Activated effector memory CD4-positive, alpha-beta T cell treated with Interleukin-2 at 50 U/mL for 16 hours (primary cell): ENCODE measurements around the gene ACOT2.
A peak's percentile ranks its signal among the peaks of the same experiment; 100 is the strongest.
"Not testable (repeated sequence)": the region's sequence is repeated elsewhere in the genome, so short reads cannot be mapped to it uniquely, and the experiment has no call there.

ENCODE experiments used
- DNase-seq: peaks from one replicate; pipeline ENCODE4 v3.0.0-alpha.2; 2020

Gene ACOT2

DNA sequence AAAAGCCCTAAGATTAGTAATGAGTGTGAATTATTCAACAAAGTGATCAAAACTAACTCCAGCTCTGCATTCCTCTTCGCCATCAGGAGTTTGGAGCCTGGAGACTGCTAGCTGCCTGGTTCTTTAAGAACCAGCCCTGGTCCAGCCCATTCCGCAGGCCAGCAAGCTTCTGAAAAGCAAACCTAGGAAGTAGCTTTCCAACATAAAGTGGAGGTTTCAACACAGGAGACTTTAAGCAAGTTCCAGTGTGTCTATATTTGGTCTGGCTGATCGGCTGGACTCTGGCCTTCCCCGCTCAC is 178 bp upstream of the ACOT2 start:
- DNase-seq: not testable (repeated sequence)

DNA sequence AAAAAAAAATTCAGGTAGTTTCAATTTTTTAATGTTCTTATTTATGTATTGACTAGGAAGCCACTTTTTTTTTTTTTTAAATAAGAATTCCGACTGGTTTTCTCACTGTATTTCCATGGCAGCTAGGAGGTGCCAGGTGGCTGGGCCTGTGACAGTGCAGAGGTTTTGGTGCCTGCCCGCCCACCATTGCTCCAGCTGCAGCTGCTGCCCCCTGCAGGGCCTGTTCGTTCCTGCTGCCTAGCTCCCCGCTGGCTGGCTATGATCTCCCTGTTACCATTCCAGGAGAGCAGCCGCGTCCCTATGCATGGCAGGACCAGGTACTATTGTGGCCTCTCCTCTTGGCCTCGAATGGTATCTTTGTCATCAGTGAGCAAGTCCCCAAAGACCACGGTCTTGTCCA is 1.9 kb downstream of the ACOT2 start:
- peak; percentile 58 for DNase-seq

DNA sequence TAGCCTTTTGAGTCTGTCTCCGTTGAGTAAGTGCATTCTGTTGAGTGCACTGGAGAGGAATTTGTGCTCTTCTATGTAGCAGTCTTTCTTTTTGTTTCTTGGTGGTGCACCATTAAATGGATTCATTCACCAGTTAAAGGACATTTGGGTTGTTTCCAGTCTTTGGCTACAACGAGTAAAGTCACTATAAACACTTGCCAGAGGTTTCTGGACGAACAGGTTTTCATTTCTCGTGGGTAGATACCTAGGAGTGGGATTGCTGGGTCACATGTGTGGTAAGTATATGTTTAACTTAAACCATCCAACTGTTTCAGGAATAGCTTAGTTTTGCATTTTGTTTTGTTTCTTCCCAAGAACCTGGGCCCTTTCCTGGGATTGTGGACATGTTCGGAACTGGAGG is 4.0 kb downstream of the ACOT2 start:
- not testable (repeated sequence) for DNase-seq

DNA sequence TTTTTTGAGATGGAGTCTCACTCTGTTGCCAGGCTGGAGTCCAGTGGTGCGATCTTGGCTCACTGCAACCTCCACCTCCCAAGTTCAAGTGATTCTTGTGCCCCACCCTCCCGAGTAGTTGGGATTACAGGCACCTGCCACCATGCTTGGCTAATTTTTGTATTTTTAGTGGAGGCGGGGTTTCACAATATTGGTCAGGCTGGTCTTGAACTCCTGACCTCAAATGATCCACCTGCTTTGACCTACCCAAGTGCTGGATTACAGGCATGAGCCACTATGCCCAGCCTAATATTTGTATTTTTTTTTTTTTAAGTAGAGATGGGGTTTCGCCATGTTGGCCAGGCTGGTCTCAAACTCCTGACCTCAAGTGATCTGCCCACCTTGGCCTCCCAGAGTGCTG is 4.7 kb downstream of the ACOT2 start:
- not testable (repeated sequence) for DNase-seq

DNA sequence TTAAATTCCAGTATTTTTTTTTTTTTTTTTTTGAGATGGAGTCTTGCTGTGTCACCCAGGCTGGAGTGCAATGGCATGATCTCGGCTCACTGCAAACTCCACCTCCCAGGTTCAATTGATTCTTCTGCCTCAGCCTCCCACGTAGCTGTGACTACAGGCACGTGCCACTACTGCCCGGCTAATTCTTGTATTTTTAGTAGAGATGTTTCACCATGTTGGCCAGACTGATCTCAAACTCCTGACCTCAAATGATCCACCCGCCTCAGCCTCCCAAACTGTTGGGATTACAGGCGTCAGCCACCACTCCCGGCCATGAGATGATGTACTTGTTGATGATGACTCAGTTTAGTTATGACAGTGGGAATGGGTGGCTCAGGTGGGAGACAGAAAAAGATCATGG is 5.2 kb downstream of the ACOT2 start:
- not testable (repeated sequence) for DNase-seq

DNA sequence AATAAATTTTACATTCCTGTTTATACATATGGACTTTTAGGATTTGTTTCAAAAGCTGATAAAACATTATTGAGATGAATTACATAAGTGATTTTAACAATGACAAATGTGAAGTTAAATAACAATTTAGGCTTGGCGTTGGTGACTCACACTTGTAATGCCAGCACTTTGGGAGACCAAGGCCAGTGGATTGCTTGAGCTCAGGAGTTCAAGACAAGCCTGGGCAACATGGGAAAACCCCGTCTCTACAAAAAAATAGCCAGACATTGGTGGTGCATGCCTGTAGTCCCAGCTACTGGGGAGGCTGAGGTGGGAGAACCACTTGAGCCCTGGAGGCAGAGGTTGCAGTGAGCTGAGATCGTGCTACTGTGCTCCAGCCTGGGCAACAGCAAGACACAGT is 7.4 kb downstream of the ACOT2 start:
- DNase-seq: no peak

DNA sequence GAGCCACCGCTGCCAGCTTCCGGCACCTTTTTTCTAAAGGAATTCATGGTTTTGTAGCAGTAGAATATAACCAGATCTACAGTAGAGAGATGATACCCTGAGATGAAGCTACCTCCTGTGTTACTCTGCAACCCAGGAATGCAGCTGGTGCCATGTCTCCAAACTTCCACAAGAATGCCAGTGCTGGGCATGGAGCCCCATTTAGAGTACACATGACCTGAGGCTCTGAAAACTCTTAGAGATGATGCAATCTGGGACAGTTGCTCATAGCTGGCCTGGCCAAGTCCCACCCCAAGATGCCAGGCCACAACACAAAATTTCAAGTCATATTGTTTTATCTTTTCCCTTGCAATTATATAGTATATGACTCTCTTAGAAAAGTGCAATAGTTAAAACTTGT is 8.2 kb downstream of the ACOT2 start:
- not testable (repeated sequence) for DNase-seq

DNA sequence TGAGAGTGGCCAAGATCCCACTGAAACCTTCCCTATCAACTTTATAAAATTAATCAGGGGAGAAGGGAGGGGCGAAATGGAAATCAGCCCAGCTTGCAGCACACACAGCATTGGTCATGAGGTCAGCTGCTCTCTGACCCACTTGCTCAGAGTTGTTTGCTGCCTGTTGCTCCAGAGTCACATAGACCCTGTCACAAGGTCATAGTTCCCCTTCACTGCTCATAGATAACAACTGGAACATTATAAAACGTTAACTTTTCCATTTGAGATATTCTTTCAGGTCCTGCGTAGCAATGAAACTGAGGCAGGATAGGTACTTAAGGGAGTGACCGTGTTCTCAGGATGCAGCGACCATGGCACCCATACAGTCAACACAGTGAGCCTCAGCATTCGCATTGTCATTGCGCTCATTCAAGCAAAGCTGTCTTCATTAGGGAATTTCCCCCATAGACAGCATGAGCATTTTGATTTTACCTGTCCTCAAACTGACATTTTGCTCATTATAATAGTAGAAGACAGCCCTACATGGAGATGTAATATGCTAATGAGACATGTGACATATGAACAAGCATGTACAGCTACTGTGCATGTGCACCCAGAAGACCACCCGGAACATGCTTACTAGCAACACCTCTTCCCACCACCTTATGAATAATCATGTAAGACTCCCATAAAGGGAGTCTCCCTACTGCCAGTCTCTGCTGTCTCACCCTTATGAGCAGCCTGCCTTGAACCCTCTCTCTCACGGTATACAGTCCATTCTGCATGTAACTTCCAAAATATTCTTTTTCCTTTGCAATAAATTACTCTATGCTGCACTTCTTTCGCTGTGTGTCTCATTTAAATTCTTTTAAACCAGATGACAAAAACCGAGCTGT is 13.3 kb downstream of the ACOT2 start:
- DNase-seq: not testable (repeated sequence)

DNA sequence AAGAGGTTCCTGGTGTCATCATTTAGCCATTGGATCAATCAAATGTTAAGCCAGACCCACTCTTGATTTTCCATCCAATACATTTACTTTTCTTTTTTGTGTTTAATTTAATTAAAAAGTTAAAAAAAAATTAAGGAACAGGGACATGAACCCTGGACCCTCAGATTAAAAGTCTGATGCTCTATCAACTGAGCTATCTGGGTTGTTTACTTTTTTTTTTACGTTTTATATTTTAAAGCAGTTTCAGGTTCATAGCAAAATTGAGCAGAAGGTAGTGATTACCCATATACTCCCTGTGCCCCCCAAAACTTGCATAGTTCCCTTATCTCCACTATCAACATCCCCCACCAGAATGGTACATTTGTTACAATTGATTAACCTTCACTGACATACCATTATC is 19.7 kb downstream of the ACOT2 start:
- DNase-seq: no peak

DNA sequence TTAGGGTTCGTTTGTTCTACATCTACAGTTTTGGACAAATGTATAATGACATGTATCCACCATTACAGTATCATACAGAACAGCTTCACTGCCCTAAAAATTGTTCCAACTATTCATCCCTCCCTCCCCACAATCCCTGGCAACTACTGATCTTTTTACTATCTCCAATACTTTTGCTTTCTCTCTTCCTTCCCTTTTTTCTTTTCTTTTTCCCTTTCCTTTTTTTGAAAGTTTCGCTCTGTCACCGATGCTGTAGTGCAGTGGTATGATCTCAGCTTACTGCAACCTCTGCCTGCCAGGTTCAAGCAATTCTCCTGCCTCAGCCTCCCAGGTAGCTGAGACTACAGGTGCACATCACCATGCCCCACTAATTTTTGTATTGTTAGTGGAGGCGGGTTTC is 20.1 kb downstream of the ACOT2 start:
- no peak for DNase-seq

DNA sequence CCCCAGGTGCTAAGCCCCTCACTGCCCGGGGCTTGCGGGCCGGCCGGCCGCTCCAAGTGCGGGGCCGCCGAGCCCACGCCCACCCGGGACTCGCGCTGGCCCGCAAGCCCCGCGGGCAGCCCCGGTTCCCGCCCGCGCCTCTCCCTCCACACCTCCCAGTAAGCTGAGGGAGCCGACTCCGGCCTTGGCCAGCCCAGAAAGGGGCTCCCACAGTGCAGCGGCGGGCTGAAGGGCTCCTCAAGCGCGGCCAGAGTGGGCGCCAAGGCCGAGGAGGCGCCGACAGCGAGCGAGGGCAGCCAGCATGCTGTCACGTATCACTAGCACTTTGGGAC is 21.6 kb downstream of the ACOT2 start:
- DNase-seq: not testable (repeated sequence)

DNA sequence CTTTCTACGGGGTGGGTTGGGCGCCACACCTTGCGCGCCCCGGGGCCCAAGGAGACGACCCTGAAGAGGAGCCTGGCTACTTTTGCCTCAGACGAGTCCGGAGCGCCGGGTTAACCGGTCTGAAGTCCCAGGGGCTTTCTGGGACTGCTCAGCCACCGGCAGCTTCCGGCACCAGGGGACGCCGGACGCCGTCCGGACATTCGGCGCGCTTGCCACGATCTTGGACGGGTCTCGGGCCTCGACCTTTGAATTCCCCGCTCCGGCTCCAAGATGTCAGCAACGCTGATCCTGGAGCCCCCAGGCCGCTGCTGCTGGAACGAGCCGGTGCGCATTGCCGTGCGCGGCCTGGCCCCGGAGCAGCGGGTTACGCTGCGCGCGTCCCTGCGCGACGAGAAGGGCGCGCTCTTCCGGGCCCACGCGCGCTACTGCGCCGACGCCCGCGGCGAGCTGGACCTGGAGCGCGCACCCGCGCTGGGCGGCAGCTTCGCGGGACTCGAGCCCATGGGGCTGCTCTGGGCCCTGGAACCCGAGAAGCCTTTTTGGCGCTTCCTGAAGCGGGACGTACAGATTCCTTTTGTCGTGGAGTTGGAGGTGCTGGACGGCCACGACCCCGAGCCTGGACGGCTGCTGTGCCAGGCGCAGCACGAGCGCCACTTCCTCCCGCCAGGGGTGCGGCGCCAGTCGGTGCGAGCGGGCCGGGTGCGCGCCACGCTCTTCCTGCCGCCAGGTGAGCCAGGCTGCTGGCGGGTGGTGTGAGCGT is 22.9 kb downstream of the ACOT2 start, which contains the start of gene ACOT4:
ACOT4 (plus strand) TSS at position 184 of the 760 bp plus-strand sequence; CDS start at position 271, 87 bp downstream.
- peak; percentile 56 for DNase-seq

DNA sequence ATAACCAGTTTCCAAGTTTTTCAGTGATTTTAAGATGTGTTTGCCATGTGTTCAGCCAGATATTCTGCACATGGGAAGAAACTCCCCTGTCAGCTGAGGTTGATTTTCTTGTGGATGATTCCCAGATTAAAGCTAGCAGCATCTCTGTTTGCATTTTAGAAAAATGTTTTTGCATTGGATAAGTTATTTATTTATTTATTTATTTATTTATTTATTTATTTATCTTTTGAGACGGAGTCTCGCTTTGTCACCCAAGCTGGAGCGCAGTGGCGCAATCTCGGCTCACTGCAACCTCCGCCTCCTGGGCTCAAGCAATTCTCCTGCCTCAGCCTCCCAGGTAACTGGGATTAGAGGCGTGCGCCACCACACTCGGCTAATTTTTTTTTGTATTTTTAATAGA is 25.5 kb downstream of the ACOT2 start:
- DNase-seq: no peak

DNA sequence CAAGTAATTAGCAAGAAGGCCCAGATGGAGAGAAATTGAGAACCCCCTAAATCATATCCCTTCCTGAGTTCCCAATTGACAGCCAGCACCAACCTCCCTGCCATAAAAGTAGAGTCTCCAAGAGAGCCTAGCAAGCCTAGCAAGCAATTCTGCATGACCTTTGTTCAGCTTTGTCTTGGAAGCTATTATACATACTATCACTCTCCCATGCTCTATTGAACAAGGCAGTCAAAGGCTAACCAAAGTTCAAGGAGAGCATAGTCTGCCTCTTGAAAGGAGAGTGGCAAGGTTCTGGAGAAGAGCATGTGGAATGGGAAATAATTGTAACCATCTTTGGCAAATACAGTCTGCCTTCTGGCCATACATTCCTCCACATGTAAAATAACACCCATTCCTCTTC is 30.5 kb downstream of the ACOT2 start:
- DNase-seq: no peak

DNA sequence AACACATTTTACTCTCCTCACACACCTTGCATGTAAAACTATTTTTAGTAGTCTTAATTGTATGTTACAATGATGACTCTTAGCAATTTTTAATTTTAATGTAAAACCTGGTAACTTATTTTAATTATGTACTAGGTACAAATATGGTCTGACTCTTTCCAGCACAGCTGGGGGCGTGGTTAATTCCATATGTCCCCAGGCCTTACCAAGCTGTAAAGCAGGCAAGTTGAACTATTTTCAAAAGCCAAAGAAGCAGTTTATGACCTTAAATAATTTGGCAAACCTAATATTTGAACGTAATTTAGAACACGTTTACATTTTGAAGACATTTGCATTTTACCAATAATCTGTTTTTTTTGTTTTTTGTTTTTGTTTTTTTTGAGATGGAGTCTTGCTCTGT is 34.0 kb downstream of the ACOT2 start:
- no peak for DNase-seq

DNA sequence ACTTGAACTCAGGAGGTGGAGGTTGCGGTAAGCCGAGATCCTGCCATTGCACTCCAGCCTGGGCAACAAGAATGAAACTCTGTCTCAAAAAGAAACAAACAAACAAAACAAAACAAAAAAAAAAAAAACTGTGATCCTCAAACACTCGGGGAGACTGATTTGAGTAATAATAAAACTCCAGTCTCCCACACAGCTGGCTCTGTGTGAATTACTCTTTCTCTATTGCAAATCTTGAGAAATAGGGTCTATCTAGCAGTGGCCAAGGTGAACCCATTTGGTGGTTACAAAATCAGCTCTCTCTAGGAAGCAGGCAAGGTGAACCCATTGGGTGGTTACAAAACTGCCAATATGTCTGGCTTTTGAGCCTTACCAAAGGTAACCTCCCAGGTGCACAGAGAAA is 37.3 kb downstream of the ACOT2 start:
- DNase-seq: no peak

DNA sequence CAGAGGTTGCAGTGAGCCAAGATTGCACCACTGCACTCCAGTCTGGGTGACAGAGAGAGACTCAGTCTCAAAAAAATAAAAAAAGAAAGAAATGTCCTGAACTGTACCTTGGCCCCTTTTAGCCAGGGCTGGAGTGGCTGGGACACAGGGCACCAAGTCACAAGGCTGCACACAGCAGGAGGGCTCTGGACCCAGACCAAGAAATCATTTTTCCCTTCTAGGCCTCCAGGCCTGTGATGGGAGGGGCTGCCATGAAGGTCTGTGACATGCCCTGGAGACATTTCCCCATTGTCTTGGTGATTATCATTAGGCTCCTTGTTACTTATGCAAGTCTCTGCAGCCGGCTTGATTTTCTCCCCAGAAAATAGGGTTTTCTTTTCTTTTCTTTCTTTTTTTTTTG is 38.2 kb downstream of the ACOT2 start:
- no peak for DNase-seq

DNA sequence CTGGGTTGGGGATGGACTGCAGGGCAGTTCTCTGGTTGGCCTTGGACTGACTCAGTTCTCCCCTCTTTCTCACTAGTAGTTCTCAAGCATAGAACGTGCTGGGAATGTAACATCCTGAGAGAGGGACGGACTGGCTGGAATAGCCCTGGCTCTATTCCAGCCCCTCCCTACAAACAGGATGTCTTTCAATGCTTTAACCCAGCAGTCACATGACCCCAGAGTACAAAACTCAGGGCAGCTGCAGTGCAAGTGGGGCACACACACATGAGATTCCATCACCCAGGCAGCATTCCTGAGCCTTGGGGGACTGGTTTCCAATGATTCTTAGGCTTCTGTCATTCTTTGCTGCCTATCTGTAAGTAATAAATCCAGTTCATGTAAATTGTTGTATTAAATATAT is 41.7 kb downstream of the ACOT2 start:
- no peak for DNase-seq

DNA sequence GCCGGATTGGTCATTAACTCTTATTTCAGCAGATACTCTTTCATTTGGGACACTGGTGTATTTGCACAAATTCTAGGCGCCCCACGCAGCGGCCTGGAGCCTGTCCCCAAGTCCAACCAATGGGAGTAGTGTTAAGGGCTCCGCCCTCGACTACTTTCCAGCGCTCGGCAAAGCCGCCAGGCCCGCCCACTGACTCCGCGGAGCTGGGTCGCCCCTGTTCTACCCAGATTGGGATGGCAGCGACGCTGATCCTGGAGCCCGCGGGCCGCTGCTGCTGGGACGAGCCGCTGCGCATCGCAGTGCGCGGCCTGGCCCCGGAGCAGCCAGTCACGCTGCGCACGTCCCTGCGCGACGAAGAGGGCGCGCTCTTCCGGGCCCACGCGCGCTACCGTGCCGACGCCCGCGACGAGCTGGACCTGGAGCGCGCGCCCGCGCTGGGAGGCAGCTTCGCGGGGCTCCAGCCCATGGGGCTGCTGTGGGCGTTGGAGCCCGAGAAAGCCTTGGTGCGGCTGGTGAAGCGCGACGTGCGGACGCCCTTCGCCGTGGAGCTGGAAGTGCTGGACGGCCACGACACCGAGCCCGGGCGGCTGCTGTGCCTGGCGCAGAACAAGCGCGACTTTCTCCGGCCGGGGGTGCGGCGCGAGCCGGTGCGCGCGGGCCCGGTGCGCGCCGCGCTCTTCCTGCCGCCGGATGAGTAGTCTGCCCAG is 43.5 kb downstream of the ACOT2 start, which contains the start of gene ACOT6:
ACOT6 (plus strand) TSS at position 179 of the 707 bp plus-strand sequence; CDS start at position 234, 55 bp downstream.
- DNase-seq: peak; percentile 67

DNA sequence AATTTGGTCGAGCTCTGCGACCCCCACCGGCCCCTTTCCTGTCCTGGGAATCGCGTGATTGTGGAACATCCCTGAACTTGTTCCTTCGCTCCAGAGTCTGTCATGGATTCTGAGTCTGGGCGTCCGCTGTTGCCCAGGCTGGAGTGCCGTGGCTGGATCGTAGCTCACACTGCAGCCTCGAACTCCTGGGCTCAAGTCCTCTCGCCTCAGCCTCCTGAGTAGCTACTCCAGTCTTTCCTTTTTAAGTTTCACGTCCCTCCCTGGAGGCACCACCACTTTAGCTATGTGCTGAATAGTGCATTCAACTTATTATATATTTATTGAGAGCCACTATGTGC is 44.0 kb downstream of the ACOT2 start:
- DNase-seq: no peak

DNA sequence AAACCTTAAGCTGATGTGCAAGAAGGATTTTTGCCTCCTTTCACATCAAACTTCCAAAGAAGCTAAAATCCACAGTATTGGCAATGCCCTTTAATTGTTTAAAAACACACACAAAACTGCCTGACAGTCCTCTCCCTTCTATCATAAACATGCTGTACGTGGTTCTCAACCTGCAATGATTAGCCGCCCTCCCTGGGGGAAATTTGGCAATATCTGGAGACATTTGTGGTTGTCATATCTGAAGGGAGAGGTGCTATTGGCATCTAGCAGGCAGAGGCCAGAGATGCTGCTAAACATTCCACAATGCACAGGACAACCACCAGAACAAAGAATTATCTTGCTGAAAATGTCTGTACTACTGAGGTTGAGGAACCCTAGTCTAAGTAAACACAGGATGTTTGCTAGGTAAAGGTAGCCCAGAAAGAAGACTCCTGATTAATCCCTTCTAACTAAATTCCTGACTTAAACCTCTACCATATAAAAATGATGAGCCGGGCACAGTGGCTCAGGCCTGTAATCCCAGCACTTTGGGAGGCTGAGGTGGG is 44.5 kb downstream of the ACOT2 start:
- DNase-seq: no peak

DNA sequence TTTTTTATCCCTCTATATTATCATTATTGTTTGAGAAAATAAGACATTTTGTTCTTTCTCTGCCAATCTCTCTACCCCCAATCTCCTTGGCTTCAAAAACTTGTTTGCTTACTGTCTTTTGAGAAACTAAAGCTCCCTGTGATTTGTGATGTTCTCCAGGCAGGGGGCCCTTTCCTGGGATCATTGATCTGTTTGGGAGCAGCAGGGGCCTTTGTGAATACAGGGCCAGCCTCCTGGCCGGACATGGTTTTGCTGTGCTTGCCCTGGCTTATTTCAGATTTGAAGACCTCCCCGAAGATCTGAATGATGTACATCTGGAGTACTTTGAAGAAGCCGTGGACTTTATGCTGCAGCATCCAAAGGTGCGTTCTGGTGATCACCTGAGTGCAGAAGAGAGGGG is 47.8 kb downstream of the ACOT2 start:
- DNase-seq: no peak

DNA sequence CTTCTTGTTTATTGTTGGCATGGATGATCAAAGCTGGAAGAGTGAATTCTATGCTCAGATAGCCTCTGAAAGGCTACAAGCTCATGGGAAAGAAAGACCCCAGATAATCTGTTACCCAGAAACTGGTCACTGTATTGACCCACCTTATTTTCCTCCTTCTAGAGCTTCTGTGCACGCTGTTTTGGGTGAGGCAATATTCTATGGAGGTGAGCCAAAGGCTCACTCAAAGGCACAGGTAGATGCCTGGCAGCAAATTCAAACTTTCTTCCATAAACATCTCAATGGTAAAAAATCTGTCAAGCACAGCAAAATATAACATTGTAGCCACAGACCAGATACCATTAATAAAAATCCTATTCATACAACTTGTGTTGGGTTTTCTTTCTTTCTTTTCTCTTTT is 50.5 kb downstream of the ACOT2 start:
- DNase-seq: no peak

DNA sequence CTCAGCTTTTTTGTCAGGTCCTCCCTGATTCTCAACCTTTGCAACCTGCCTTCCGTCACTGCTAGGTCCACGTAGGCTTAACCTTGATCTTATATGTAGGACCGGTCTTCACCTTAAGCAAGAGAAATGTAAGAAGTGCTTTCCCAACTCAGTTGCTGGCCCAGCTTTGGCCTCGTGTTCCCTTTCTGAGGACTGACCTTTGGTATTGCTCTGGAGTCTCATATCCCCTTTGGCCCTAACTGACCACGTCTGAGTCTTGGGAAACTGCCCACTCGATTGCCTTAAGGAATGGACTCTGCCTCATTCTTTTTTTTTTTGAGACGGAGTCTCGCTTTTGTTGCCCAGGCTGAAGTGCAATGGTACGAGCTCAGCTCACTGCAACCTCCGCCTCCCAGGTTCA is 51.3 kb downstream of the ACOT2 start:
- no peak for DNase-seq
